Choroid plexus epithelial cell (primary cell): ENCODE results near the gene PRKX.
A peak's percentile ranks its signal among the peaks of the same experiment; 100 is the strongest.
"Not testable (repeated sequence)": the region's sequence is repeated elsewhere in the genome, so short reads cannot be mapped to it uniquely, and the experiment has no call there.

ENCODE experiments used
- DNase-seq: peaks from one replicate; pipeline ENCODE4 v3.0.0-alpha.2; 2010; ENCODE audit warnings: low read depth
- H3K4me3 ChIP-seq: 2 replicates; pipeline ENCODE4 v1.5.1; 2011; ENCODE audit warnings: low read depth, mild to moderate bottlenecking, control low read depth, low read length, moderate library complexity
- TF ChIP-seq, protein P1 (sequence below): conservative IDR thresholded peaks from 2 replicates; pipeline ENCODE4 v1.5.1; 2011; ENCODE audit warnings: low read depth, mild to moderate bottlenecking, control low read depth, inconsistent platforms, low read length, moderate library complexity

The PRKX gene

DNA sequence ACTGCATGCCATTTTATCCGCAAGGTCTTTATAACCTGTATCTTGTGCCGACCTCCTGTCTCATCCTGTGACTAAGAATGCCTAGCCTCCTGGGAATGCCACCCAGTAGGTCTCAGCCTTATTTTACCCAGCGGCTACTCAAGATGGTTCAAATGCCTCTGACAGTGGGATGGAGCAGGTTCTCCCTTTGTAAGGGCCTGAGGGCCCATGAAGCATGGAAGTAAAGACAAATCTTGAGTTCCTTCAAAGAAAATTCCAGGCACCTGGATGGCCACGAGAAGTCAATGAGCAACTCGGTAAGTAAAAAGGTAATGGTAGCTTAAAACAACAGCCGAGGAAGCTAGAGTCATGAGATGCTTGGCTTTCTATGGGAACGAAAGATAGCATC is 19.6 kb upstream of the PRKX start:
- no peak for DNase-seq
- no peak overlapping the region for H3K4me3 ChIP-seq
- TF ChIP-seq, protein P1, sequence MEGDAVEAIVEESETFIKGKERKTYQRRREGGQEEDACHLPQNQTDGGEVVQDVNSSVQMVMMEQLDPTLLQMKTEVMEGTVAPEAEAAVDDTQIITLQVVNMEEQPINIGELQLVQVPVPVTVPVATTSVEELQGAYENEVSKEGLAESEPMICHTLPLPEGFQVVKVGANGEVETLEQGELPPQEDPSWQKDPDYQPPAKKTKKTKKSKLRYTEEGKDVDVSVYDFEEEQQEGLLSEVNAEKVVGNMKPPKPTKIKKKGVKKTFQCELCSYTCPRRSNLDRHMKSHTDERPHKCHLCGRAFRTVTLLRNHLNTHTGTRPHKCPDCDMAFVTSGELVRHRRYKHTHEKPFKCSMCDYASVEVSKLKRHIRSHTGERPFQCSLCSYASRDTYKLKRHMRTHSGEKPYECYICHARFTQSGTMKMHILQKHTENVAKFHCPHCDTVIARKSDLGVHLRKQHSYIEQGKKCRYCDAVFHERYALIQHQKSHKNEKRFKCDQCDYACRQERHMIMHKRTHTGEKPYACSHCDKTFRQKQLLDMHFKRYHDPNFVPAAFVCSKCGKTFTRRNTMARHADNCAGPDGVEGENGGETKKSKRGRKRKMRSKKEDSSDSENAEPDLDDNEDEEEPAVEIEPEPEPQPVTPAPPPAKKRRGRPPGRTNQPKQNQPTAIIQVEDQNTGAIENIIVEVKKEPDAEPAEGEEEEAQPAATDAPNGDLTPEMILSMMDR, result no peak

DNA sequence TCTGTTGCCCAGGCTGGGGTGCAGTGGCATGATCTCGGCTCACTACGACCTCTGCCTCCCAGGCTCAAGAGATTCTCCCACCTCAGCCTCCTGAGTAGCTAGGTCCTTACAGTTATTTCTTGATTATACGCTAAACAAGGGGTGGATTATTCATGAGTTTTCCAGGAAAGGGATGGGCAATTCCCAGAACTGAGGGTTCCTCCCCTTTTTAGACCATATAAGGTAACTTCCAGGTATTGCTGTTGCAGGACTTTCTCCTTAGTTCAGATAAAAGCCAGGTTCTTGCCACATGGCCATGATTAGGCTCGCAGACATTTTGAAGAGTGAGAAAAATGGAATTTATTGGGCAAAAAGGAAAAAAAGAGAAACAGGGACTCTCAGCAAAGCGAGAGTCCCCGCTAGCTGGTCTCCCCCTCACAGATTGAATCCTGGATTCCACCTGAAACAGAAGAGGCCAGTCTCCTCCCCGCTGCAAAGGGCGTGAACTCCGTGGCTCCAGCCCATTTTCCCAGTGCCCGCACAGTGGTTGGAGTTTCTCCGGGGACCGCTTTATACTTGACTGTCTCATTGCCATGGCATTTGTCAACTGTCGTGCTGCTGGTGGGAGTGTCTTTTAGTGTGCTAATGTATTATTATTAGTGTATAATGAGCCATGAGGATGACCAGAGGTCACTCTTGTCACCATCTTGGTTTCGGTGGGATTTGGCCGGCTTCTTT is 19.0 kb upstream of the PRKX start:
- not testable (repeated sequence) for DNase-seq, H3K4me3 ChIP-seq

DNA sequence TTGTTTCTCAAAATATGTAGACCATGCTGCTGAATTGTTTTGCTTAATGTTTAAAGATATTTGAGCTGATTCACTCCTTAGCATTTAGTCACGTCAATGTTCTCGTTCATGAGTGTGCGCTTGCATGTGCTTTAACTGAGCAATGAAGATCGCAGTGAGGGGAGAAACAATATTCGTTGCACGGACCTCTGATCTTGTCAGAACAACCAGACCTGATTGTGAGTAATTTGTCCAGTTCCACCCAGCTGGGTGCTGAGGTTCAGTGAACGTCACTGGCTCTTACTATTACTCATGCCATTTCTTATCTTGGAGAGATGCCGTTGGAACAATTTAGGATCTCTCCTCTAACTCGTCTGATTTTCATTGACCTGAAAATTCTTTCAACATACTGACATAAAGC is 15.0 kb upstream of the PRKX start:
- H3K4me3 ChIP-seq, result no peak overlapping the region
- TF ChIP-seq, protein P1, result no peak
- DNase-seq, result peak; percentile 62

DNA sequence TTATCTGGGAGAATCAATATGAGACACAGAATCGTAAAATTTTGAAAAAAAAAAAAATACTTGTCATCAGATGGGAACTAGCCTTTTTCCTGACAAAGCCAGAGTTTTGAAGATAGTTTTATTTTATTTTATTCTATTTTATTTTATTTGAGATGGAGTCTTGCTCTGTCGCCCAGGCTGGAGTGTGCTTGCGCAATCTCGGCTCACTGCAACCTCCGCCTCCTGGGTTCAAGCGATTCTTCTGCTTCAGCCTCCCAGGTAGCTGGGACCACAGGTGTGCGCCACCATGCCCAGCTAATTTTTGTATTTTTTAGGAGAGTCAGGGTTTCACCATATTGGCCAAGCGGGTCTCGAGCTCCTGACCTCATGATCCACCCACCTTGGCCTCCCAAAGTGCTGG is 10.0 kb upstream of the PRKX start:
- H3K4me3 ChIP-seq, DNase-seq: not testable (repeated sequence)

DNA sequence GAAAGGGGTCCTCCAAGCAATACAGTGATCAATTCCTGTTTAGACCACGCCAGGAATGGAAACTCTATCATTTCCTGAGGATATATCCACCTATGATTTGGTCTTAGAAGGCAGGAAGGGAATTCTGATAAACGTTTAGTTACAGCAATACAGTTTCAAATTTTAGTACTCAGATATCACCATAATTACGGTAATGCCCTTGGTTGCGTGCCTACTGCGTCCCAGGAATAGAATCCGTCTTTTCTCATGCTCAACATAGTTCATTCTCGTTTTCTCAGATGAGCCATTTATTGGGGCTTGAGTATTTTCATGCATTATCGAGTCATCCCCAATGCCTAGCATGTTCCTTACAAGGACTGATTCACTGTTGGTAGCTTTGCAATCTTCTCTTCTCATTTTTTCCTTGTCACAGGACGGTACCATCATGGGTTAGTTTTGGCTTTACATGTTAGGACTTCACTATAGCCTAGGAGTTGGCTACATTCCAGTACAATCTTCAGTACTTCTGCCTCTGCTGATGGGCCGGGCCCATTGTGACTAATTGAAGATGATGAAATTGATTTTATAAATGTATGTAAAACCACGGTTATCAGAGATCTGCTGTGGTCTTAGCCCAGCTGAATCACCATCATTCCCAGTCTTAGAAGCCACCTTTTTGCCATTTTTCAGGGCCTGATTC is 4.4 kb upstream of the PRKX start:
- peak; percentile 37 for DNase-seq
- TF ChIP-seq, protein P1, result no peak
- no peak overlapping the region for H3K4me3 ChIP-seq

DNA sequence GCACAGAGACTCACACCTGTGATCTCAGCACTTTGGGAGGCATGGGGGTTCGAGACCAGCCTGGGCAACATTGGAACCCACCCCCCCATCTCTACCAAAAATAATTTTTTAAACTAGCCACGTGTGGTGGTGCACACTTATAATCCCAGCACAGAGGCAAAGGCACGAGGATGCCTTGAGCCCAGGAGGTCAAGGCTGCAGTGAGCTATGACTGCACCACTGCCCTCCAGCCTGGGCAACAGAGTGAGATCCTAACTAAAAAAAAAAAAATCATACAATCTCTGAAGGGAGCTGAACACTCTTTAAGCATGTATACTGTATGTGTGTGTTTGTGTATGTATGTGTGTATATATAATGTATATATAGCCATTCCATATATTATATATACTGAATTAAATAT is 2.5 kb upstream of the PRKX start:
- TF ChIP-seq, protein P1, result no peak
- H3K4me3 ChIP-seq, result no peak overlapping the region
- DNase-seq, result no peak

DNA sequence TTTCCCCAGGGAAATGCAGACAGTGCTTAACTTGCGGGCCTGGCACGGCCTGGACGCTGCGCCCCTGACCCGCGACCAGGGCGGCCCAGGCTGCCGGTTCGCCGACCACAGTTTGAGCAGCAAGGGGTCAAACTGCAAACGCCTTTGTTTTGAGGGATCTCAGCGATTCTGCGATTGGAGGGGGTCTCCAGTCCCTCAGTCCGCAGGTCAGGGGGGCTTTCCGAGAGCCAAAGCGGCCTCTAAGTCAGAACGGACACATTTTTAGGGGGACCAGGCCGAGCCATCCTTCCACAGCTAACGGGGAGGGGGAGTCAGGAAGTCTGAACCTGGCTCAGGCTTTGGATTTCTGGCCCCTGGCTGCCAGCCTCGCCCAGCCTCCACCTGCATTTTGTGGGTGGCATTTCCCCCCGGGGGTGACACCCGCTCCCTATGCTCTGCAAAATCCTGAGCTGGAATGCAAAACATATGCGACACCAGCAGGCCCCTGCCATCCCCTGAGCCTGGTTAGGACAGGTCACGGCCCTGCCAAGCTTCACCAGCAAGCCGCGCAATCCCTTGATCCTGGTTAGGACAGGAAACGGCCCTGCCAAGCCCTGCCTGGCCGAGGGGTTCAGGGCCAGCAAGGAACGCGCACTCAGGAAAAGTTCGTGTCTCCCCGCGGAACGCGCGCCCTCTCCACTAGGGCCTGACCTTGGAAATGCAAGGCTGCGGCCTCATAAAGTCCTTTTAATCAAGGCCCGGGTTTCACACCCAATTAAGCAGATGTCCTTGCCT is 1.4 kb upstream of the PRKX start:
- not testable (repeated sequence) for H3K4me3 ChIP-seq, DNase-seq

DNA sequence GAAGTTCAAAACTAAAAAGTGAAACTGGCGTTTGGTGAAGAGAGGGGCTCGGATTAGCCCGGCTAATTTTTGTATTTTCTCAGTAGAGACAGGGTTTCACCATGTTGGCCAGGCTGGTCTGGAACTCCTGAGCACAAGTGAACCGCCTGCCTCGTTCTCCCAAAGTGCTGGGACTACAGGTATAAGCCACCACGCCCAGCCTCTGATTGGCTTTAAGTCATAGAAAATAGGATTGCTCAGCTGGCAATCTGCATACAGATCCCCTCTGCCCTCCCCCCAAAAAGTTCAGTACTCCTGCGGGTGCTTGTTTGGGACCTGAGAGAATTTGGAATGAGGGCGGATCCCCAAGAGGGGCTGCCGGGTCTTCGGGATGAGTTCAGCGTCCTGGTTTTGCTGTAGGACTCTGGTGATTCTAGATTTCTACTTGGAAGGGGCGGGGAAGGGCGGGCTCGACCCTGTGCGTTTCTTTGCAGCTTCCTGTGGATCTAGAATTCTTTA is 537 bp upstream of the PRKX start:
- peak overlapping the region; percentile 65 for H3K4me3 ChIP-seq
- TF ChIP-seq, protein P1, result no peak
- DNase-seq, result no peak
